Measurements from ENCODE around the gene TRIM62. TPM values are rescaled to one million over a fixed set of nuclear protein-coding genes. Genes with fewer than 3 reads are reported as not detected.

The TRIM62 gene
- total RNA-seq, 3 donors from 2014 or later = 4.3 to 10.8 (median 7.2) TPM

GRCh38 chr1:33159577-33159976, 22.3 kb downstream of the TRIM62 start:
- Histone ChIP-seq H3K27me3 (no peaks in the 10 kb centered on the region), H3K36me3 (no peaks in the 10 kb centered on the region), H3K9me3 (no peaks in the 10 kb centered on the region), H3K4me1 (no peaks in the 10 kb centered on the region), H3K4me3 (no peak overlapping the region), H3K27ac (no peak overlapping the region)
- intact Hi-C loops (cut with DNase I; ENCODE audit: low total_unique reads) = no loop called here
- no peak for DNase-seq (ENCODE audit: low spot score in 2 of 2)
- TF ChIP-seq CTCF (IDR thresholded peaks at IDR 0.05) (no peak), POLR2A (IDR thresholded peaks at IDR 0.05) (no peak), POLR2AphosphoS5 (IDR thresholded peaks at IDR 0.05) (no peak)

GRCh38 chr1:33158366-33158765, 23.5 kb downstream of the TRIM62 start:
- TF ChIP-seq POLR2AphosphoS5 (IDR thresholded peaks at IDR 0.05) (no peak), CTCF (IDR thresholded peaks at IDR 0.05) (no peak), POLR2A (IDR thresholded peaks at IDR 0.05) (no peak)
- Histone ChIP-seq H3K27me3 (no peaks in the 10 kb centered on the region), H3K36me3 (no peaks in the 10 kb centered on the region), H3K9me3 (no peaks in the 10 kb centered on the region), H3K27ac (no peak overlapping the region), H3K4me1 (peaks cover under 1 to 6% of the 10 kb centered on the region in 2 donors), H3K4me3 (no peak overlapping the region)
- DNase-seq (ENCODE audit: low spot score in 2 of 2) = no peak
- intact Hi-C loops (cut with DNase I; ENCODE audit: low total_unique reads) = no loop called here

GRCh38 chr1:33157131-33157530, 24.7 kb downstream of the TRIM62 start:
- intact Hi-C loops (cut with DNase I; ENCODE audit: low total_unique reads) = no loop called here
- H3K4me3 ChIP-seq = no peak overlapping the region
- H3K4me1 ChIP-seq = peaks cover 3 to 11% of the 10 kb centered on the region in 2 donors
- no peak for TF ChIP-seq CTCF (IDR thresholded peaks at IDR 0.05)
- no peaks in the 10 kb centered on the region for H3K36me3 ChIP-seq
- H3K27me3 ChIP-seq = no peaks in the 10 kb centered on the region
- no peaks in the 10 kb centered on the region for H3K9me3 ChIP-seq
- H3K27ac ChIP-seq = no peak overlapping the region
- no peak for DNase-seq (ENCODE audit: low spot score in 2 of 2)

DNA sequence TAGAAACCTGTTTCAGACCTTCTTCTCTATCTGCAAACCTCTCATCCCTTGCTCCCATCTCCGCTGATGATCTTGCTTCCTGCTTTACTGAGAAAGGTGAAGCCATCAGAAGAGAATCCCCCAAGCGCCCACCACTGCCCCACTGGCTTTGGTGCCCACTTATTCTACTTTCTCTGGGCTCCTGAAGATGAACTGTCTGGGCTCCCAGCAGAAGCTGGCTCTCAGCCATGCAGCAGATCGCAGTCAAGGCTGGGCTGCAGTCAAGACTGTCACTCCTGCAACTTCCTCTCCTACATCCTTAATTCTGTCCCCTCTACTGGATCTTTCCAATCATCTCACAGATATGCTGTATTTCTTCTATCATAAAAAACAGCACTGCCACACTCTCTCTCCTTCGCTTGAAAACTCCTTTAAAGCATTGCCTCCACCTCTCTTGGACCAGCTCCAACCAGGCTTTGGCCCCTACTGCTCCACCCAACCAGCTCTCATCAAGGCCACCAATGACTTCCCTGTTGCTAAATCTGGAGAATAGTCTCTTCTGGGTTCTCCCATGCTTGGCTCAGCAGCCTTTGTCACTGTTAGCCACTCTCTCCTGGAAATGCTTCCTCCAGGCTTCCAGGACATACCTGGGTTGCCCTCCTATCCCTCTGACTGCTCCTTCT, 25.8 kb downstream of the TRIM62 start:
- no peaks in the 10 kb centered on the region for H3K36me3 ChIP-seq
- no peak for TF ChIP-seq POLR2AphosphoS5 (IDR thresholded peaks at IDR 0.05)
- TF ChIP-seq CTCF (IDR thresholded peaks at IDR 0.05) = no peak
- no peak for TF ChIP-seq POLR2A (IDR thresholded peaks at IDR 0.05)
- no peak overlapping the region for H3K27ac ChIP-seq
- no peaks in the 10 kb centered on the region for H3K9me3 ChIP-seq
- intact Hi-C loops (cut with DNase I; ENCODE audit: low total_unique reads) = no loop called here
- H3K27me3 ChIP-seq = no peaks in the 10 kb centered on the region
- peaks cover 3 to 21% of the 10 kb centered on the region in 2 donors for H3K4me1 ChIP-seq
- H3K4me3 ChIP-seq = no peak overlapping the region
- DNase-seq (ENCODE audit: low spot score in 2 of 2) = no peak

- Histone ChIP-seq H3K36me3 (no peaks in the 10 kb centered on the region), H3K9me3 (no peaks in the 10 kb centered on the region), H3K4me1 (peaks cover 3 to 27% of the 10 kb centered on the region in 2 donors), H3K27me3 (no peaks in the 10 kb centered on the region), H3K27ac (peak overlapping the region in 1 of 2 donors; percentile 79), H3K4me3 (no peak overlapping the region)
- intact Hi-C loops (cut with DNase I; ENCODE audit: low total_unique reads) = no loop called here
- no peak for TF ChIP-seq POLR2A (IDR thresholded peaks at IDR 0.05)
- no peak for TF ChIP-seq CTCF (IDR thresholded peaks at IDR 0.05)
- TF ChIP-seq POLR2AphosphoS5 (IDR thresholded peaks at IDR 0.05) = no peak
- no peak for DNase-seq (ENCODE audit: low spot score in 2 of 2)
Observed at GRCh38 chr1:33153650-33154049, 28.2 kb downstream of the TRIM62 start.

Measured in breast epithelium (tissue), 4 donors.